CD4-positive, alpha-beta T cell treated with Interleukin-10 for 1 hour (primary cell): ENCODE results near the gene PPP1R12B.
"Not testable (repeated sequence)": the region's sequence is repeated elsewhere in the genome, so short reads cannot be mapped to it uniquely, and the experiment has no call there.

Source experiments
- DNase-seq: peaks from one replicate; pipeline ENCODE4 v3.0.0-alpha.2; 2020

Gene PPP1R12B

DNA sequence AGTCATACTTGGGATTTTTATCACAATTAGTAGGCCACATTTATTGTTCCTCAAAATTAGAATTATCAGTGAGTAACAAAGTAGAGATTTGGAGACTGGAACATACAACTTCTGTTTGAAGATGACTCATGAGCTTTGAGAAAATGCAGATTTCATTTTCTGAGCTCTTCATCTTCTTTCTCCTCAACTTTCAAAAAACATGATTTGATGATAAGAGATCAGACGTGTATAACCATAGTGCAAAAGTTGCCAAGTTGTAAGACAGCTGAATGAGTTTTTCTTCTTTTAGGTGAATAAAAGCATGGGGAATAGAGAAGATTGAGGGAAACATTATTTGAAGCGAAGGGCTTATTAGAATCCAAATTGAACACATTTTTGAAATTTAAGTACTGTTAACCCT, 58.4 kb downstream of the PPP1R12B start:
- DNase-seq, result not testable (repeated sequence)

DNA sequence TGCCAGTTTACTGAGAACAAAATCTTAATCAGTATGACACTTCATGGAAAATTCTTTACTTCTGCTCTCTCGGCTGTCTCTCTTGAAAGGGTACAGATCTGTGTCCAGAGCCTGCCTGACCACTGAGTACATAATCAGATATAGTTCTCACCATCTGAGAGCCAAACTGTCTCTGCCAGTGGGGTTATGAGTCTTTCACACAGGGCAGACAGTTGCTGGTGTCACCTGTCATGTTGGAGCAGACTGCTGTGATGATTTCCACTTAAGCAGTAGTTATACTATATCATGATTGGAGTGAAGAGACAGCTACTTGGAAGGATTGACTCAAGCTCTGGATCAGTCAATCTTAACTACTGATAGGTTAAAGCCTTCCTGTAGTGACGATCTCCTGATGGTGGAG, 58.9 kb downstream of the PPP1R12B start:
- DNase-seq, result not testable (repeated sequence)

DNA sequence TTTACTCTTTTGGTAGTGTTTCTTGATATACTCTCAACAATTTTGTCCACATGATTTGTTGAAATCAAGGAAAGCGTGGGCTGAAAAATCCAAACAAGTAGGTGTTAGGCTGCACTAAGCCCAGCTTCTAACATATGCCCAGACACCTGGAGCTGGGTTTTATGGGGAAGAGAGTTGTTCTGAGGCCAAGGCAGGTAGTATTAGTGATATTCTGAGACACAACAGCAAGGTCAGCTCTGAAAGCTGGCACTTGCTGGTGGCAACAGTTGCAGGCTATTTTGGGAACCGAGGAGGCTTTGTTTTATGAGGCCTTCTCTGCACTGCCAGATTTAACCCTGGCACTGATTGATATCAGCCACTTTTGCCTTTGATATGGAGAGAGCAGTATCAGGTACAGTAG, 61.8 kb downstream of the PPP1R12B start:
- not testable (repeated sequence) for DNase-seq

DNA sequence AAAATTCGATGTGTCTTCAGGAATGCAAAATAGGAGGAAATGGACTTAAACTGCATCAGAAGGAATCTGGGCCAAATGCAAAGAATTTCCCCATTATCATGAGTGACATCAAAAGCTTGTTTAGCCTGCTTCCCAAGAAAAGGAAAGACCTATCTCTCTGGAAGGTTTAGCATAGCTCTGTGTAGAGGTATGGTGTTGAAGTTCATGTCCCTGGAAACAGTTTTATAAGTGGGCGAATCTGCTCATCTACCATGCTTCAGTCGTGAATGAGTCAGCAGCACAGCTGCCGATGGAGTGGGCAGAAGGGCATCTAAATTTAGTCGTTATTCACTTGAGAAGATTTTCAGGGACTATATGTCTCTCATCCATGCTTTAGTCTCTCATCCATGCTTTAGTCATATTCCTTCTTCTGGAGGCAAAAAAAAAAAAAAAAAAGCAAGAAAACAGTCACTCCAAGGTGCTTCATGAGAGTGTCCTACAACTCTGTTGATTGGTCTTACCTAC, 62.4 kb downstream of the PPP1R12B start:
- not testable (repeated sequence) for DNase-seq

DNA sequence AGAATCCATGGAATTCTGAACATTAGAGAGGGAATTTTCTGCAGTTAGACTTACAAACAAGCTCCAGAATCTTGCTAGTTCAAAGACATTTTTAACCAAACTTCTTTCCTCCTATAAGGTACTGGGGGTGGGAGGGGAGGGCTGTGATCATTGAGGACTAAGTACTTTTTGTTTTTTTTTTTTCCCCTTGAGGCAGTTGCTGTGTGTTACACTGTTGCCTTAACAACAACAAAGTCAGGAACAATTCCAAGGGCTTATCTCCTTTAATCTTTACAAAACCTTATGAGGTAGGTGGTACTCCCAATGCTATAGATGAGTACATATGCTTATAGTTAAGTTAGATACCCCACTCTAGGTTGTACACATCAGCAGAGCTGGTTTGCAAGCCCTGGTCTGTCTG, 62.9 kb downstream of the PPP1R12B start:
- no peak for DNase-seq

DNA sequence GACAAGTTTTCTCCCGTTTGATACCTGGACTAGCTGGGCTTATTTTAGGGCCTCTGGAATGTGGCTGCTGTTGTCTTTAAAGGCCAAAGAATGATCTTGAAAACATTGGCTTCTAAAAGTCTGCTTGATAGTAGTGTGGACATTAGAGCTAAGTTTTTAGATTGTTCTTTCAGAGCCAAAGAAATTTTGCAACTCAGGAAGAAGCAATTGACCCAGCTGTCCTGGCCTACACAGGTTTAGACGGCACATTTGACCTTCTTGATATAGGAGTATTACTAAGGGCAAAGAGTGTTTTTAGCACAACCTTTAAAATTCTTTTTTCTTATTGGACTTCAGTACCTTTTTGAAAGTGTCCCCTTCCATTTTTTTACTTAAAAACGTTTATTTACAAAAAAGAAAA, 63.9 kb downstream of the PPP1R12B start:
- not testable (repeated sequence) for DNase-seq

DNA sequence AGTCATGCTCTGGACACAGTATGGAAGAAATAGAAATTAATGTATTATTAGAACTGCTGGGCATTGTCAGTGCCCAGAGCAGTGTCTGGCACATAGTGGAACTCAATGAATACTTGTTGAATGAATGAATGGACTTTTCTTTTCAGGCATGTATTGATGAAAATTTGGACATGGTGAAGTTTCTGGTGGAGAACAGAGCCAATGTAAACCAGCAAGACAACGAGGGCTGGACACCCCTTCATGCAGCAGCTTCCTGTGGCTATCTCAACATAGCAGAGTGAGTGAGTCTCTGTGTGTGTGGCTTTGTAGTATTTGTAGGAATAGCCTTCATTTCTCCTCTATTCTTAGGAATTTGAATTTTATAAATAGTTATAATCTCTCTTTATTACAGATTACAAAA, 68.1 kb downstream of the PPP1R12B start:
- no peak for DNase-seq

DNA sequence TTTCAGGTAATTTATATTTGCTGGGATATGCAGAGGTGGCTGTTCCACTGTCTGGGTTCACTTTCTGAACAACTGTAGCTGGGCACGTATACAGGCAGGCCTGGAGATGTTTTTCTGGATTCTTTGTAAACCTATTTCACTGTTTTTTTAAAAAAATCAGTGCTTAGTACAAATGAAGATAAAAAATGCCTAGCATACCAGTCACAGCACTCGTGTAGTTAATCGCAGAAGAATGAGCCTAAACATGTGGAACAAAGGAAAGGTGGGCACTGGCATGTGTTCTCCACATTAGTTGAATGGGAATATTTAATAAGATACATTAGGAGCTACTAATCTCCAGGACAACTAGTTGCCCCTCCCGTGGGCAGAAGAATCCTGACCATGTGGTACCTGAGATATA, 68.6 kb downstream of the PPP1R12B start:
- DNase-seq, result not testable (repeated sequence)

DNA sequence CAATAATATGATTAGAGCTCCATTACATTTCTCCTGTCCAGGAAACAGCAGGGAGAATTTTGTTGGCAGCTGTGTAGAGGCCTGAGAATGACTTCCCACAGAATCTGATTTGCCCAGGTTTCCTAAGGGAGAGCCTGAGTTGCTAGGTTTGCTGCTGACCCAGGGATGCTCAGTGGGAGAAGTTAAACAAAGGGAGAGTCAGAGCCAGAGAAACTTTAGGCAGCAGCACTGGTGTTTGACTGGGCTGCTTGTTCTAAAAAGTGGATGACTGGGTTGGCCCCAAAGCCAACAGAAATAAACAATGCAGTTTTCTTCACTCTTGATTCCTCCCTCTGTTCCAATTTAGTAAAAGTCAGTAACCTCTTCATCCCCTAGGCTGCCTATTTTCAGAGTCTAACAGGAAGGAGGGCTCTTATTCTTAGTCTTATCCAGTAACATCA, 69.3 kb downstream of the PPP1R12B start:
- DNase-seq, result not testable (repeated sequence)

DNA sequence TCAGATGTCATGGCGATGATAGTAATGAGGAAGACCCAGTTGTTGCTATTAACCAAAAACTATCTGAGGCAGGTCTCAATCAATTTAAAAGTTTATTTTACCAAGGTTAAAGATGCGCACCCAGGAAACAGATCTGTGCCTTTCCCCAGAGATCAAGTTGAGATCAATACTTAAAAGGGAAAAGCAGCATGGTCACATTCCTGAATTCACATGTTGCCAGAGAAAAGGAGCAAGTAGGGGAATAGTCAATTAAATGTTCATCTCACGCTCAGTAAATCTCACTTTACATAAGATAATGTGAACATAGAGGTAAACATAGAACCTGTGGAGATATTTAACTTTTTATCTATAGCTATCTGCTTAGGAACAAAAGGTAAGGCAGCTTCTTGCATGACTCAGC, 71.2 kb downstream of the PPP1R12B start:
- DNase-seq, result not testable (repeated sequence)

DNA sequence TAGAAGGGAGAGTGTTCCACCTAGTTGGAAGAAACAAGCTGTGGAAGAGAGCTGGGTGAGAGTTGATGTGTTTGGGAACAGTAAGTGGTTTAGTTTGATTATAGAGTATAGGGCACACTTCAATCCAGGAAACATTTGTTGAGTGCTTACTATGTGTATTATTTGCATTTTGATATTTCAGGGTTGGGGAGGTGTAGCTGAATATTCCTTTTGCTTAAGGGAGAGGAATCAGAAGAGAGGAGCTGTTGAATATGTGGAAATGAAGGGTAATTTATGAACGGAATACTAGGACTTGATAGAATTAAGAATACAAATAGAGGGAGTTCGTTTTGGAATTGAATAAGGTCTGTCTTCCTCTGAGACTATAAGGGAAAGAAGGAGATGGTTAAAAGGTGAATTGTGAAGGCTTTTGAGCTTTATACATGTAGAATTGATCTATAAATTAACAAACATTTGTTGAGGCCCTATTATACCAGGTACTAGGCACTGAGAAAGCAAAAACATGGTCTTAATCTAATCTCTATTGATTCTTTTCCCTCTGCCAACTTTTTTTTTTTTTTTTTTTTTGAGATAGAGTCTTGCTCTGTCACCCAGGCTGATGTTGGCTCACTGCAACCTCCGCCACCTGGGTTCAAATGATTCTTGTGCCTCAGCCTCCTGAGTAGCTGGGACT, 72.1 kb downstream of the PPP1R12B start:
- DNase-seq, result not testable (repeated sequence)

DNA sequence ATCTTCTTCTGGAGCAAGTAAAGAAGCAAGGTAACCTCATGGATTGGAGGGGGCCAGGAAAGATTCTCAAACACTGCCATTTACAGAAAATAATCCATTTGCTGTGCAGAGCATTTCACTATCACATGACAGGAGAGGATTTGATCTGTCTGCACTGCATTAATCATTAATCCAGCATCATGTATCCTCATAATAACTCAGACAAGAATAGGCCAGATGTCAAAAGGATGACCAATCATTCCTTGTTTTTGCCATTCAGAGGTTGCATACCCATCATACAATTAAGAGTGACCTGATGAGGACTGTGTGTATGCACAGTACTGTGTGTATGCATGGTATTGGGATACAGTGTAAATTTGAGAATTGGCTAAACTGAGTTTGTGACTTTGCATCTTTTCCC, 74.2 kb downstream of the PPP1R12B start:
- not testable (repeated sequence) for DNase-seq

DNA sequence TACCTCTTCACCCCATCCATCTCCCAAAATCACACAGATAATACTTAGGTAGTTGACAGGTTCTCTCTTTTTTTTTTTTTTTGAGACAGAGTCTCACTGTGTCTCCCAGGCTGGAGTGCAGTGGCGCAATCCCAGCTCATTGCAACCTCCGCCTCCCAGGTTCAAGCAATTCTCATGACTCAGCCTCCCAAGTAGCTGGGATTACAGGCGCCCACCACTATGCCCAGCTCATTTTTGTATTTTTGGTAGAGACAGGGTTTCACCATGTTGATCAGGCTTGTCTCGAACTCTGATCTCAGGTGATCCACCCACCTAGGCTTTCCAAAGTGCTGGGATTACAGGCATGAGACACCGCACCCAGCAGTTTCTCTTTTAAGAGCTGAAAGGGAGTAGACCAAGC, 75.8 kb downstream of the PPP1R12B start:
- DNase-seq, result not testable (repeated sequence)

DNA sequence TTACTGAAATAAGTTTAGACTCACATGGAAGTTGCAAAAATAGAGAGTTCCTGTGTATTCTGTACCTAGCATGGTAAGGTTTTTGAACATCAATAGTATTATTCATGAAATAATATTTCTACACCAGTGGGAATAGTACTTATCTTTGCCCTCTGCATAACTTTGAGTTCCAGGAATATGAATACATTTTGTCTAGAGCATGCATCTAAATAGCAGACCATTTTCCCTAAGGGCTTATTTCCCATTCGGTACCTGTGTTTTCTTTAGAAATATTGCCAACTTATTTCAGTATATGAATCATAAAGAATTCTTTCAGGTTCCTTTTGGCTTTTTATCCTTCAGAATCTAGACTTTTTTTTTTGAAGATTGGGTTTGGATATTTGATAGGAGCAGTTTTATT, 81.6 kb downstream of the PPP1R12B start:
- DNase-seq, result not testable (repeated sequence)

DNA sequence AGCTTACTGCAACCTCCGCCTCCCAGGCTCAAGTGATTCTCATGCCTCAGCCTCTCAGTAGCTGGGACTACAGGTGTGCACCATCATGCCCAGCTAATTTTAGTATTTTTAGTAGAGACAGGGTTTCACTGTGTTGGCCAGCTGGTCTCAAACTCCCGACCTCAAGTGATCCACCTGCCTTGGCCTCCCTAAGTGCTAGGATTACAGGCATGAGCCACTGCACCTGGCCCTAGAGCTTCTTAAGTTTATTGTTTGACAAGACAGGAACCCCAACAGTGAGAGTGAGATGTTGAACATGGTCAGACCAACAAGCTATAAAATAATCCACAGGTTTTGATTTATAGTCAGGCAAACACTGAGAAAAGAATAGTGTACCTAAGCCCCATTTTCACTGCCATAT, 83.8 kb downstream of the PPP1R12B start:
- DNase-seq, result not testable (repeated sequence)

DNA sequence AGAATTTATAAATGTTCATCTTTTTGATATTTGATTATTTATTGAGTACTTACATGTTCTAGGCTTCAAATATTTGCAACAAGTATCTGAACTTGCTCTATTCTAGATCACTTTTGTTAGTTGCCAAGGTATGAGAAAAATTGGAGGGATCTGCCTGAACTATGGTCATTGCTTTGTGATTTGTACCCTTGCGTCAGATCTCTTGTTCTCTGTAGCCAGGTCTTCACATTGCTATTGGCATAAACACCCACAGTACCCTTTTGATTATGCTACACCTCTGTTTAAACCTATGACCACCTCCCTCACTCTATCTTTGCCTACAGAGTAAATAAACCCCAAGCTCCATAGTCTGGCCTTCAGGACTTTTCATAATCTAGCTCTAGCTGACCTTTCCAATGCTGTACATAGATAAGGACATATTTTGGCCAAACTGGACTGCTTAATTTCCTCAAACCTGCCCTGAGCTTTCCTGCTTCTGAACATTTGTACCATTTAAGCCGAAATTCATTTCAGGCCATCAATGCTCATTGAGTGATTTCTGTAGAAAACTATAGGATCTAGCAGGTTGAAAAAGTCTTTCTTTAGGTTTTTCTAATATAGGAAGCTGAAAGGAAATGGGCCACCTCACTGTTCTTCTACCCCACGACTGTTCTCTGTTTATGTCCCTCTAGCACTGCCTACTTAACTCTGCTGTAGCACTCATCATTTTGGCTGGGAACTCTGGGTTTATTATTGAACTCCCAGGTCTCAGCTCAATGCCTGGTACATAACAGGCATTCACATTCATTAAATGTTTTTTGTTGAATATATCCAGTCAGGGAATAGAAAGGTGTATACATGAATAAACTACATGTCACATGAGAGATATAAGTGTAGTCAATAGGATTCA, 84.9 kb downstream of the PPP1R12B start:
- no peak for DNase-seq

DNA sequence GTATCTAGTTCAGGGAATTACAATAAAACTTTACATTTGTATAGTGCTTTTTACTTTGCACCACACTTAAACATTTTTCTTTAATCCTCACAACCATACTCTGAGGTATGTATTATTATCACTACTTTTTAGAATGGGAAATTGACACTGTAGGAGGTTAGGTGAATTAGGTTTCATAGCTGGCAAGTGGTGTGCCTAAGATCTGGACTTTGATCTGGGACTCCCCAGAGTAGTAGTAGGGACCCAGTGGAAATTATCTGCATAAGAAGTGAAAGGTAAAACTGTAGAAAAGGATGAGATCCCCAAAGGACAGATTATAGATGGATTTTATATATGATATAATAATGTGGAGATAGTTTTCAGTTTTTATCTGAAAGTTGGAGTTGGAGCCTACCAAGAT, 85.6 kb downstream of the PPP1R12B start:
- no peak for DNase-seq

DNA sequence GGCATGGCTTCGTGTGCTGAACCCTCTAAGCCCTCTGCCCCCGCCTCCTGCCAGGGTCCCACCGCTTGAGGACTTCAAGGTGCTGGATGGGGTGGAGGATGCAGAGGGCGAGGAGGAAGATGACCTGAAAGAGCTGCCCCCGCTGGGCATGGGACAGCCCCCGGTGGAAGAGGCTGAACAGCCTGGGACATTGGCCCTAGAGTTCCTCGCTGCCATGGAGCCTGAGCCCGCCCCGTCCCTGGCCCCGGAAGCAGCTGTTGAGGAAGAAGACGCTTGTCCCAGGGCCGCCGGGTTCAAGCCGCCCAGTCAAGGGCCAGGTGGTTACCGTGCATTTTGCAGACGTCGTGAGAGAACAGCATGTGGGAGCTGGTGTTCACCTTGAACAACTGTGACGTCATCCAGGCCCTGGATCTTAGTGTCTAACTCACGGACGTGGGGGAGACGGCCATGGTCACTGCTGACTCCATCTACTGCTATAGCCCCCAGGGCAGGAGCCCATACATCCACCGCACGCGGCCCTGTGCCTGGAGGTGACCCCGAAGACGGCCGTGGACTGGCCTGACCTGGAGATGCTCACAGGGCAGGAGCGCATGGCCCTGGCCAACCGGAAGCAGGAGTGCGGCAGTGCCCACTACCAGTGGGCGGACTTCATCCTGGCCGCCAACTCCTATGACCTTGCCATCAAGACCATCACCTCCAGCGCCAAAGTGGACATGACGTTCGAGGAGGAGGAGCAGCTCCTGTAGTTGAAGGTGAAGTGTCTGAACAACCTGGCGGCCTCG, 90.1 kb downstream of the PPP1R12B start:
- DNase-seq, result no peak

DNA sequence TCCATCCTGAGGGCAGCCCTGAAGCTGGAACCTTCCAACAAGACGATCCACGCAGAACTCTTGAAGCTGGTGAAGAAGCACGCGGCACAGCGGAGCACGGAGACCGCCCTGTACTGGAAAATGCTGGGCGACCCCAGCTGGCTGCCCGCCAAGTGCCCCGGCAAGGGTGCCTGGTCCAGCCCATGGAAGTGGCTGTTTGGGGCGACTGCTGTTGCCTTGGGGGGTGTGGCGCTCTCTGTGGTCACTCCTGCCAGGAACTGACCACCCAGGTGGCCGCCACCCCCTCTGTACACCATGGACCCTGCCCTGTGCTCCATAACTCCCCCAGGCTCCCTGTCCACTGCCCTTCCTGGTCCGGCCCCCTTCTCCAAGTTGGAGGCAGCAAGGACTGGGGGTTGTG, 90.8 kb downstream of the PPP1R12B start:
- no peak for DNase-seq

DNA sequence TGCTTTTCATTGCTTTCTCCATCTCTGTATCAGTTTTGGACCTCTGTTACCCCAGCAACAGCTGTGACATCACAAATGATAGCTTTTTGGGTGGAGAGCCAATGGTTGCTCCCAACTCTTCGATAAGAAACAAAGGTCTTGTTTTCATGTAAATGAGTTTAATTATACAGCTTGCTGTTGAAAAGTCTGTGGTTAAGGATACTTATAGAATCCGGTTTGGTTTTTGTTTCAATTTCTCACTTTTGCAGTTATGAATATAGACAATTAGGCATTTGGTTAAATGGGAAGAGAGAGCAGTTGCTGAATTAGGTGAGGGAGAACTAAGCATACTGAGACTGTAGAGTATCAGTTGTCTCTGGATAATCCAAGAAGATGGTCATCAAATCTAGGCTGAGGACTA, 99.6 kb downstream of the PPP1R12B start:
- not testable (repeated sequence) for DNase-seq

DNA sequence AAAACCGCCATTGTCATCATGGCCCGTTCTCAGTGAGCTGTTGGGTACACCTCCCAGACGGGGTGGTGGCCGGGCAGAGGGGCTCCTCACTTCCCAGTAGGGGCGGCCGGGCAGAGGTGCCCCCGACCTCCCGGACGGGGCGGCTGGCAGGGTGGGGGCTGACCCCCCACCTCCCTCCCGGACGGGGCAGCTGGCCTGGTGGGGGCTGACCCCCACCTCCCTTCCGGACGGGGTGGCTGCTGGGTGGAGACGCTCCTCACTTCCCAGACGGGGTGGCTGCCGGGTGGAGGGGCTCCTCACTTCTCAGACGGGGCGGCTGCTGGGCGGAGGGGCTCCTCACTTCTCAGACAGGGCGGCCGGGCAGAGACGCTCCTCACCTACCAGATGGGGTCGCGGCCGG, 103.1 kb downstream of the PPP1R12B start:
- not testable (repeated sequence) for DNase-seq

DNA sequence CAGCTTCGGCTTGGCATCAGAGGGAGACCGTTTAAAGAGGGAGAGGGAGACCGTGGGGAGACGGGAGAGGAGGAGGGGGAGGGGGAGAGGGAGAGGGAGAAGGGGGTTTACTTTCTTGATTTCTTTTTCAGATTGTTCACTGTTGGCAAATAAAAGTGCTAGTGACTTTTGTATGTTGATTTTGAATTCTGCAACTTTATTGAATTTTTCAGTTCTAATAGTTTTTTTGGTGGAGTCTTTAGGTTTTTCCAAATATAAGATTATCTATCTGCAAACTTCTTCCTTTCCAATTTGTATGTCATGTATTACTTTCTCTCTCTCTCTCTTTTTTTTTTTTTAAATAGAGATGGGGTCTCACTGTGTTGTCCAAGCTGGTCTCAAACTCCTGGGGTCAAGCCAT, 104.0 kb downstream of the PPP1R12B start:
- no peak for DNase-seq
